GM12878 (cell line): Measurements from ENCODE around the gene LMBRD1. TPM values are rescaled to one million over a fixed set of nuclear protein-coding genes. Genes with fewer than 3 reads are reported as not detected.

Source experiments
- ATAC-seq: fragments of 200-7000 bp; cut with Tn5 transposase; 3 replicates; pipeline ENCODE4 v1.9.1; 2020; ENCODE audit warnings: mild to moderate bottlenecking, moderate library complexity
- BruUV-seq: library from RNA; stranded (reverse); fragments of 400-500 nt; replicated peaks from 2 replicates; lab custom pipeline; 2021; lab: Mats Ljungman, UMichigan
- CTCF ChIA-PET: fragments of 300-600 bp; sonication (Branson Sonifier 250); formaldehyde crosslinking; extraction: SDS; loops from one replicate; lab custom pipeline; 2021; ENCODE audit warnings: inconsistent platforms; lab: Yijun Ruan, JAX
- POLR2A ChIA-PET: fragments of 350-600 bp; formaldehyde crosslinking; extraction: SDS; loops from one replicate; lab custom pipeline; 2021; ENCODE audit warnings: inconsistent platforms; lab: Charles Lee
- RAD21 ChIA-PET: fragments of 300-600 bp; sonication (Branson Sonifier 250); formaldehyde crosslinking; loops from one replicate; lab custom pipeline; 2023; ENCODE audit warnings: antibody characterized with exemption; ENCODE audit not compliant: unreplicated experiment; lab: Charles Lee
- SMC1A ChIA-PET: fragments of 300-600 bp; sonication (Branson Sonifier 250); formaldehyde crosslinking; loops from one replicate; lab custom pipeline; 2023; ENCODE audit not compliant: unreplicated experiment, uncharacterized antibody; lab: Charles Lee
- DNase-seq: peaks from one replicate; pipeline ENCODE4 v3.0.0-alpha.2; 2011; ENCODE audit warnings: low read depth, low spot score
- FAIRE-seq: peaks from 3 replicates; lab custom pipeline; 2011; peaks lifted over from hg19 to GRCh38; lab: Jason Lieb, UNC
- H2AFZ ChIP-seq: 2 replicates; pipeline ENCODE4 v1.6.0; 2011; ENCODE audit warnings: low read depth, low read length, control low read depth; ENCODE audit not compliant: control insufficient read depth
- H3K27ac ChIP-seq: 2 replicates; pipeline ENCODE4 v1.5.1; 2011; ENCODE audit warnings: control low read depth; ENCODE audit not compliant: control insufficient read depth, insufficient read depth
- H3K27me3 ChIP-seq, 2 experiments: replicated peaks in 1 of 2; 2 replicates each; pipeline versions ENCODE4 v1.6.0 to v1.6.1; 2011; ENCODE audit warnings: low read length in 1 of 2; ENCODE audit not compliant: control insufficient read depth in 2 of 2, insufficient read depth in 2 of 2
- H3K36me3 ChIP-seq, 2 experiments: 2 replicates each; pipeline ENCODE4 v1.5.1; 2011; ENCODE audit warnings: low read length in 1 of 2; ENCODE audit not compliant: control insufficient read depth in 2 of 2, insufficient read depth in 2 of 2
- H3K4me1 ChIP-seq: 2 replicates; pipeline ENCODE4 v1.6.1; 2011; ENCODE audit warnings: mild to moderate bottlenecking, low read length, moderate library complexity, mixed read lengths; ENCODE audit not compliant: control insufficient read depth, insufficient read depth
- H3K4me2 ChIP-seq: 2 replicates; pipeline ENCODE4 v1.6.0; 2011; ENCODE audit warnings: control low read depth; ENCODE audit not compliant: control insufficient read depth, insufficient read depth
- H3K4me3 ChIP-seq: fragments of 200-600 bp; sonication (generic); 2 replicates; pipeline ENCODE4 v1.5.1; 2016
- H3K79me2 ChIP-seq: 2 replicates; pipeline ENCODE4 v1.6.0; 2011; ENCODE audit warnings: low read length; ENCODE audit not compliant: control insufficient read depth, insufficient read depth
- H3K9ac ChIP-seq: 2 replicates; pipeline ENCODE4 v1.8.0; 2011; ENCODE audit warnings: low read length, control low read depth, mixed read lengths; ENCODE audit not compliant: control insufficient read depth, insufficient read depth
- H3K9me3 ChIP-seq: replicated peaks from 3 replicates; pipeline ENCODE4 v1.5.1; 2011; ENCODE audit warnings: mild to moderate bottlenecking, low read length; ENCODE audit not compliant: control insufficient read depth, insufficient read depth
- H4K20me1 ChIP-seq: 2 replicates; pipeline ENCODE4 v1.6.0; 2011; ENCODE audit not compliant: control insufficient read depth, insufficient read depth
- CREB1 ChIP-seq: IDR thresholded peaks from 2 replicates; pipeline ENCODE4 v1.6.1; 2012; ENCODE audit warnings: low read depth, mild to moderate bottlenecking, inconsistent platforms
- GABPA ChIP-seq: IDR thresholded peaks from 2 replicates; pipeline ENCODE4 v1.6.1; 2014; ENCODE audit warnings: antibody characterized with exemption, low read depth, mild to moderate bottlenecking, inconsistent platforms
- GATAD2B ChIP-seq: fragments of 450-650 bp; conservative IDR thresholded peaks from 2 replicates; pipeline ENCODE4 v1.6.1; 2017; ENCODE audit warnings: low read depth, mild to moderate bottlenecking, moderate library complexity
- MEF2B ChIP-seq: fragments of 450-650 bp; IDR thresholded peaks from 2 replicates; pipeline ENCODE4 v1.6.1; 2018; ENCODE audit warnings: mild to moderate bottlenecking, moderate library complexity; ENCODE audit not compliant: partially characterized antibody, poor library complexity, severe bottlenecking
- MLLT1 ChIP-seq: fragments of 450-650 bp; IDR thresholded peaks from 2 replicates; pipeline ENCODE4 v1.6.1; 2016; ENCODE audit warnings: mild to moderate bottlenecking
- MTA2 ChIP-seq: fragments of 450-650 bp; IDR thresholded peaks from 2 replicates; pipeline ENCODE4 v1.6.1; 2016; ENCODE audit warnings: low read depth, mild to moderate bottlenecking, moderate library complexity
- NR2C2 ChIP-seq: IDR thresholded peaks from 2 replicates; pipeline ENCODE4 v1.6.1; 2011; ENCODE audit warnings: borderline replicate concordance, low read depth; ENCODE audit not compliant: control insufficient read depth, insufficient read length
- POLR2A ChIP-seq: IDR thresholded peaks from 2 replicates; pipeline ENCODE4 v1.6.1; 2011; ENCODE audit warnings: low read depth, mild to moderate bottlenecking, low read length
- POLR2AphosphoS2 ChIP-seq: IDR thresholded peaks from 2 replicates; pipeline ENCODE4 v1.6.1; 2011; ENCODE audit warnings: low read depth, mild to moderate bottlenecking, low read length, improper control_type of control experiment, moderate library complexity
- SMAD1 ChIP-seq: fragments of 450-650 bp; IDR thresholded peaks from 2 replicates; pipeline ENCODE4 v1.6.1; 2018; ENCODE audit warnings: mild to moderate bottlenecking, low read depth; ENCODE audit not compliant: partially characterized antibody
- TARDBP ChIP-seq: IDR thresholded peaks from 2 replicates; pipeline ENCODE4 v1.6.1; 2016; ENCODE audit warnings: borderline replicate concordance
- WRNIP1 ChIP-seq: IDR thresholded peaks from 2 replicates; pipeline ENCODE4 v1.6.1; 2011; ENCODE audit warnings: low read depth, low read length, improper control_type of control experiment, borderline replicate concordance
- WGBS: methylation state at CpG from one replicate; pipeline ENCODE4 v1.1.6; 2016; ENCODE audit warnings: low lambda C conversion rate; ENCODE audit not compliant: insufficient replicate concordance, insufficient coverage; ENCODE audit errors: missing lambda C conversion rate; 5-methylcytosine and 5-hydroxymethylcytosine counted together
- in situ Hi-C: fragments of 300-500 bp; cut with MboI; formaldehyde crosslinking; loops from 9 replicates; pipeline ENCODE4 v1.14.3; 2018; ENCODE audit warnings: mixed read lengths
- intact Hi-C: fragments of 100-400 bp; cut with micrococcal nuclease; formaldehyde crosslinking; loops from one replicate; pipeline ENCODE4 v1.14.2; 2022; ENCODE audit not compliant: unreplicated experiment
- polyA plus RNA-seq, 11 experiments: library from polyadenylated mRNA; depleted of rRNA in 4 of 11; unstranded in 6 of 11; stranded (reverse) in 5 of 11; fragments of >200 nt; fragmentation: Nextera tagmentation in 4 of 11; fragmentation: Illumina TruSeq in 1 of 11; extraction: Ambion mirVana in 4 of 11; extraction: Trizol in 1 of 11; gene quantifications; 1 replicate in 1 of 11; 2 replicates in 10 of 11; pipeline versions ENCODE4 v1.2.1 to v1.2.3, GENCODE V29; 2011 to 2016; ENCODE audit warnings: inconsistent platforms in 2 of 11, missing spikeins in 2 of 11, low read depth in 1 of 11
- total RNA-seq, 4 experiments: library from RNA; depleted of rRNA in 3 of 4; stranded (reverse); fragments of >200 nt in 3 of 4; fragmentation: Illumina TruSeq in 1 of 4; extraction: Trizol in 1 of 4; gene quantifications; 2 replicates each; pipeline versions ENCODE4 v1.2.1 to v1.2.3, GENCODE V29; 2013 to 2021
- TF ChIP-seq, protein P1 (sequence below): IDR thresholded peaks from 2 replicates; pipeline ENCODE4 v1.6.1; 2011; ENCODE audit warnings: low read depth, low read length, improper control_type of control experiment, borderline replicate concordance
- TF ChIP-seq, protein P2 (sequence below): fragments of 450-650 bp; IDR thresholded peaks from 2 replicates; pipeline ENCODE4 v1.6.1; 2014; ENCODE audit warnings: mild to moderate bottlenecking
- TF ChIP-seq, protein P3 (sequence below), 3 experiments: IDR thresholded peaks in 2 of 3; conservative IDR thresholded peaks in 1 of 3; 2 replicates each; pipeline ENCODE4 v1.5.1; 2011; ENCODE audit warnings: low read depth in 3 of 3, low read length in 3 of 3, mild to moderate bottlenecking in 3 of 3, control low read depth in 2 of 3, moderate library complexity in 2 of 3, inconsistent platforms in 1 of 3, mixed read lengths in 1 of 3; ENCODE audit not compliant: control insufficient read depth in 2 of 3, insufficient read depth in 1 of 3; ENCODE audit errors: extremely low read depth in 1 of 3

Gene LMBRD1
- total and polyA plus RNA-seq, 10 of the 15 experiments (the other 5 are each of a cell fraction or from before 2014, with no cell fraction given): 20.0 to 82.1 (median 27.2) TPM

DNA sequence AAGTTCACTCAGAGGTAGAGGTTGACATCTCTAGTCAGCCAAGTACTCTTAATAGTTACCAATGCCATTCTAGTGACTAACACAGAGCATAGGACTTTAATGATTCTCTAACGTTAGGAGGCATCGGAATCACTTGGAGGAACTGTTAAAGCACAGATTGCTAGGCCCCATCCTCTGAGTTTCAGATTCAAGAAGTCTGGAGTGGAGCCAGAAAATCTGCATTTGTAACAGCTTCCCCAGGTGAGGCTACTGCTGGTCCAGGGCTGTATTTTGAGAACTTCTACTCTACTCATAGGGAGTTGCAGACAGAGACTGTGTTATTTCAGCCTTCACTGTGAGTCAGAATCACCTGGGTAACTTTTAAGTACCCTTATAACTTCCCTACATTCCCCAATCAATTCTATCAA, 5.7 kb downstream of the LMBRD1 start (continued):
- no peak for TF ChIP-seq CREB1
- no peak for TF ChIP-seq POLR2AphosphoS2
- no peak for TF ChIP-seq NR2C2
- TF ChIP-seq MLLT1: no peak

DNA sequence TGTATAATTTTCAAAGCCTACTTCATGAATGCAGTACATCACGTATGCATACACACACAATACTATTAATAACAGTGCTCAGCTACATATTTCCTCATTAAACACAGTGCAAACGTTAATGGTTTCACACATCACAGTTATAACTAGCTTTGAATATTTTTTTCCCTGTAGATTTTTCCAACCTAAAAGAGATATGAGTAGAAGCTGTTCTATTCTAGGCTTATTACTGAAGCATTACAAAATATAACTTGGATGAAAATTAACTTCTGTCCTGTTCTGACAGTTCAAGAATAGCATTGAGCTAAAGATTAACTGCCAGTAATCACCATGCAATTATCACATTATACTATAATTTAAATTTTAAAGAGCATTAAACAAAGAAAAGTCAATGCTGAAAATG, 6.2 kb downstream of the LMBRD1 start:
- peaks cover 68% of the 10 kb centered on the region for H3K79me2 ChIP-seq
- H3K27me3 ChIP-seq: no peaks in the 10 kb centered on the region
- in situ Hi-C loops: no loop called here
- H4K20me1 ChIP-seq: 0 out of 2 replicates have a peak, but pooled peaks cover 3% of the 10 kb centered on the region
- H3K4me3 ChIP-seq: peak overlapping the region; percentile 43
- H3K9me3 ChIP-seq: no peaks in the 10 kb centered on the region
- ChIA-PET SMC1A (interaction anchor here (0.8 to 6.8 kb wide), 15 partner anchors 8 to 317 kb away, joined by 3 to 76 read pairs (median 4); no protein-coding TSS in a partner anchor), CTCF (interaction anchor here (0.8 to 6.0 kb wide), 9 partner anchors 9 to 342 kb away, joined by 3 to 24 read pairs (median 5); partner anchors contain the start of gene COL19A1), RAD21 (interaction anchor here (0.5 to 7.1 kb wide), 9 partner anchors 9 to 767 kb away, joined by 3 to 39 read pairs (median 5); partner anchors contain the start of gene COL19A1), POLR2A (interaction anchor here (0.8 to 2.9 kb wide), 7 partner anchors 10 to 92 kb away, joined by 3 to 15 read pairs (median 3); partner anchors contain the start of gene COL19A1)
- H3K27ac ChIP-seq: peak overlapping the region; percentile 46; the same call in 1 of the 2 replicates
- TF ChIP-seq, protein P1, sequence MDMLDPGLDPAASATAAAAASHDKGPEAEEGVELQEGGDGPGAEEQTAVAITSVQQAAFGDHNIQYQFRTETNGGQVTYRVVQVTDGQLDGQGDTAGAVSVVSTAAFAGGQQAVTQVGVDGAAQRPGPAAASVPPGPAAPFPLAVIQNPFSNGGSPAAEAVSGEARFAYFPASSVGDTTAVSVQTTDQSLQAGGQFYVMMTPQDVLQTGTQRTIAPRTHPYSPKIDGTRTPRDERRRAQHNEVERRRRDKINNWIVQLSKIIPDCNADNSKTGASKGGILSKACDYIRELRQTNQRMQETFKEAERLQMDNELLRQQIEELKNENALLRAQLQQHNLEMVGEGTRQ: no peak
- TF ChIP-seq, protein P2, sequence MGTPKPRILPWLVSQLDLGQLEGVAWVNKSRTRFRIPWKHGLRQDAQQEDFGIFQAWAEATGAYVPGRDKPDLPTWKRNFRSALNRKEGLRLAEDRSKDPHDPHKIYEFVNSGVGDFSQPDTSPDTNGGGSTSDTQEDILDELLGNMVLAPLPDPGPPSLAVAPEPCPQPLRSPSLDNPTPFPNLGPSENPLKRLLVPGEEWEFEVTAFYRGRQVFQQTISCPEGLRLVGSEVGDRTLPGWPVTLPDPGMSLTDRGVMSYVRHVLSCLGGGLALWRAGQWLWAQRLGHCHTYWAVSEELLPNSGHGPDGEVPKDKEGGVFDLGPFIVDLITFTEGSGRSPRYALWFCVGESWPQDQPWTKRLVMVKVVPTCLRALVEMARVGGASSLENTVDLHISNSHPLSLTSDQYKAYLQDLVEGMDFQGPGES: no peak
- TF ChIP-seq SMAD1 (no peak), POLR2A (no peak), MTA2 (peak; percentile 69), WRNIP1 (no peak), MEF2B (peak; percentile 44), GATAD2B (no peak), GABPA (no peak), TARDBP (no peak)
- TF ChIP-seq, protein P3, sequence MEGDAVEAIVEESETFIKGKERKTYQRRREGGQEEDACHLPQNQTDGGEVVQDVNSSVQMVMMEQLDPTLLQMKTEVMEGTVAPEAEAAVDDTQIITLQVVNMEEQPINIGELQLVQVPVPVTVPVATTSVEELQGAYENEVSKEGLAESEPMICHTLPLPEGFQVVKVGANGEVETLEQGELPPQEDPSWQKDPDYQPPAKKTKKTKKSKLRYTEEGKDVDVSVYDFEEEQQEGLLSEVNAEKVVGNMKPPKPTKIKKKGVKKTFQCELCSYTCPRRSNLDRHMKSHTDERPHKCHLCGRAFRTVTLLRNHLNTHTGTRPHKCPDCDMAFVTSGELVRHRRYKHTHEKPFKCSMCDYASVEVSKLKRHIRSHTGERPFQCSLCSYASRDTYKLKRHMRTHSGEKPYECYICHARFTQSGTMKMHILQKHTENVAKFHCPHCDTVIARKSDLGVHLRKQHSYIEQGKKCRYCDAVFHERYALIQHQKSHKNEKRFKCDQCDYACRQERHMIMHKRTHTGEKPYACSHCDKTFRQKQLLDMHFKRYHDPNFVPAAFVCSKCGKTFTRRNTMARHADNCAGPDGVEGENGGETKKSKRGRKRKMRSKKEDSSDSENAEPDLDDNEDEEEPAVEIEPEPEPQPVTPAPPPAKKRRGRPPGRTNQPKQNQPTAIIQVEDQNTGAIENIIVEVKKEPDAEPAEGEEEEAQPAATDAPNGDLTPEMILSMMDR (IDR thresholded peaks at IDR 0.05 in 2 of 3, conservative IDR thresholded peaks at IDR 0.05 in 1 of 3; ENCODE audit: control insufficient read depth in 2 of 3, extremely low read depth in 1 of 3, insufficient read depth in 1 of 3, low read depth in 3 of 3, low read length in 3 of 3): no peak
- WGBS: 45% methylated on average over 2 of the region's 2 CpGs
- DNase-seq: no peak
- no TSS peak for BruUV-seq
- no peak overlapping the region for H3K9ac ChIP-seq
- no peak overlapping the region for H2AFZ ChIP-seq
- FAIRE-seq: no peak
- H3K4me2 ChIP-seq: peak overlapping the region; percentile 58; the same call in 1 of the 2 replicates
- peak; percentile 6; the same call in 2 of the 3 replicates for ATAC-seq
- H3K36me3 ChIP-seq: 0 out of 4 replicates have a peak, but pooled peaks cover 0 to 6% of the 10 kb centered on the region in 2 experiments
- intact Hi-C loops: loop anchor here (5.0 kb wide), 1 partner anchor 77 kb away; the partner anchor contains the start of gene COL19A1
- H3K4me1 ChIP-seq: peaks cover 27% of the 10 kb centered on the region
